Hepatocyte (in vitro differentiated cells): ENCODE data around the gene ADTRP. TPM values are rescaled to one million over a fixed set of nuclear protein-coding genes. Genes with fewer than 3 reads are reported as not detected.

Experiments used
- DNase-seq: peaks from one replicate; pipeline ENCODE4 v3.0.0-alpha.2; 2016; ENCODE audit warnings: low spot score
- H2AFZ ChIP-seq: fragments of 200-600 bp; sonication (generic); 2 replicates; pipeline ENCODE4 v1.6.0; 2016; ENCODE audit warnings: antibody characterized with exemption, mild to moderate bottlenecking
- H3K27ac ChIP-seq: fragments of 200-600 bp; sonication (generic); 2 replicates; pipeline ENCODE4 v1.5.1; 2016; ENCODE audit warnings: mild to moderate bottlenecking
- H3K27me3 ChIP-seq: fragments of 200-600 bp; sonication (generic); 2 replicates; pipeline ENCODE4 v1.6.1; 2016
- H3K36me3 ChIP-seq: fragments of 200-600 bp; sonication (generic); replicated peaks from 2 replicates; pipeline ENCODE4 v1.5.1; 2016; ENCODE audit warnings: low read depth; ENCODE audit not compliant: insufficient read depth
- H3K4me1 ChIP-seq: fragments of 200-600 bp; sonication (generic); 2 replicates; pipeline ENCODE4 v1.5.1; 2016; ENCODE audit warnings: mild to moderate bottlenecking, moderate library complexity; ENCODE audit not compliant: insufficient read depth
- H3K4me2 ChIP-seq: fragments of 200-600 bp; sonication (generic); 2 replicates; pipeline ENCODE4 v1.6.0; 2016
- H3K4me3 ChIP-seq: fragments of 200-600 bp; sonication (generic); 2 replicates; pipeline ENCODE4 v1.5.1; 2016; ENCODE audit warnings: mild to moderate bottlenecking
- H3K79me2 ChIP-seq: fragments of 200-600 bp; sonication (generic); 2 replicates; pipeline ENCODE4 v1.6.0; 2017; ENCODE audit warnings: mild to moderate bottlenecking
- H3K9me2 ChIP-seq: fragments of 200-600 bp; sonication (generic); replicated peaks from 2 replicates; pipeline ENCODE4 v1.6.0; 2017; ENCODE audit warnings: mild to moderate bottlenecking; ENCODE audit not compliant: insufficient read depth
- H3K9me3 ChIP-seq: fragments of 200-600 bp; sonication (generic); 2 replicates; pipeline ENCODE4 v1.5.1; 2016; ENCODE audit warnings: low read depth, mild to moderate bottlenecking
- H4K20me1 ChIP-seq: fragments of 200-600 bp; sonication (generic); 2 replicates; pipeline ENCODE4 v1.6.0; 2016; ENCODE audit warnings: mild to moderate bottlenecking; ENCODE audit not compliant: insufficient read depth, poor library complexity, severe bottlenecking
- EZH2 ChIP-seq: fragments of 200-600 bp; sonication (generic); IDR thresholded peaks from 2 replicates; pipeline ENCODE4 v1.6.1; 2016; ENCODE audit warnings: antibody characterized with exemption, mild to moderate bottlenecking, borderline replicate concordance
- EZH2phosphoT487 ChIP-seq: fragments of 200-600 bp; sonication (generic); IDR thresholded peaks from one replicate; pipeline ENCODE4 v1.6.1; 2018; ENCODE audit warnings: antibody characterized with exemption, mild to moderate bottlenecking, low read depth, moderate library complexity; ENCODE audit not compliant: unreplicated experiment, severe bottlenecking
- WGBS: methylation state at CpG from one replicate; pipeline ENCODE4 v1.1.6; 2016; ENCODE audit warnings: low lambda C conversion rate; ENCODE audit errors: missing lambda C conversion rate; 5-methylcytosine and 5-hydroxymethylcytosine counted together
- polyA plus RNA-seq: library from polyadenylated mRNA; unstranded; fragments of >200 nt; fragmentation: Nextera tagmentation; extraction: Ambion mirVana; gene quantifications from 2 replicates; pipeline ENCODE4 v1.2.1, GENCODE V29; 2016
- total RNA-seq: library from RNA; depleted of rRNA; stranded (reverse); fragments of >200 nt; gene quantifications from 2 replicates; pipeline ENCODE4 v1.2.3, GENCODE V29; 2014
- TF ChIP-seq, protein P1 (sequence below): fragments of 200-600 bp; sonication (generic); IDR thresholded peaks from 2 replicates; pipeline ENCODE4 v1.5.1; 2016; ENCODE audit warnings: antibody characterized with exemption, mild to moderate bottlenecking; ENCODE audit not compliant: poor library complexity

Gene ADTRP
- total and polyA plus RNA-seq, 2 experiments from 2014 or later, result 4.1 to 9.8 TPM

DNA sequence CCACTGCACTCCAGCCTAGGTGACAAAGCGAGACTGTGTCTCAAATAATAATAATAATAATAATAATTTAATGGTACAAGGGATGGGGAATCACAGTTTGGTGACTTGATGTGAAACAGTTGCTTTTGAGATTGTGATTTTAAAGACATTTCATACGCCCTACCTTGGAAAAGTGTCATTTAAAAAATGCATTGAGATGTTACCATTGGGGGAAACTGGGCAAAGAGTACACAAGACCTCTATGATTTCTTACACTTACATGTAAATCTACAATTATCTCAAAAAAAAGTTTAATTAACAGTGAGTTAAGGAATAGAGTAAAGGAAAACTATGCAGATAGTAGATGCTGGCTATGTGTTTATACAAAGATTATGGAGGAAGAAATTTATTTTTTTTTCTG is 22.3 kb downstream of the ADTRP start:
- no peak overlapping the region for H3K4me3 ChIP-seq
- DNase-seq, result no peak
- 94% methylated on average over 2 of the region's 2 CpGs for WGBS
- H3K36me3 ChIP-seq, result no peaks in the 10 kb centered on the region
- no peaks in the 10 kb centered on the region for H3K9me3 ChIP-seq
- H3K4me2 ChIP-seq, result no peak overlapping the region
- no peaks in the 10 kb centered on the region for H4K20me1 ChIP-seq
- H3K27me3 ChIP-seq, result no peaks in the 10 kb centered on the region
- H3K4me1 ChIP-seq, result peaks cover 19% of the 10 kb centered on the region
- no peak overlapping the region for H2AFZ ChIP-seq
- H3K27ac ChIP-seq, result no peak overlapping the region
- TF ChIP-seq, protein P1, sequence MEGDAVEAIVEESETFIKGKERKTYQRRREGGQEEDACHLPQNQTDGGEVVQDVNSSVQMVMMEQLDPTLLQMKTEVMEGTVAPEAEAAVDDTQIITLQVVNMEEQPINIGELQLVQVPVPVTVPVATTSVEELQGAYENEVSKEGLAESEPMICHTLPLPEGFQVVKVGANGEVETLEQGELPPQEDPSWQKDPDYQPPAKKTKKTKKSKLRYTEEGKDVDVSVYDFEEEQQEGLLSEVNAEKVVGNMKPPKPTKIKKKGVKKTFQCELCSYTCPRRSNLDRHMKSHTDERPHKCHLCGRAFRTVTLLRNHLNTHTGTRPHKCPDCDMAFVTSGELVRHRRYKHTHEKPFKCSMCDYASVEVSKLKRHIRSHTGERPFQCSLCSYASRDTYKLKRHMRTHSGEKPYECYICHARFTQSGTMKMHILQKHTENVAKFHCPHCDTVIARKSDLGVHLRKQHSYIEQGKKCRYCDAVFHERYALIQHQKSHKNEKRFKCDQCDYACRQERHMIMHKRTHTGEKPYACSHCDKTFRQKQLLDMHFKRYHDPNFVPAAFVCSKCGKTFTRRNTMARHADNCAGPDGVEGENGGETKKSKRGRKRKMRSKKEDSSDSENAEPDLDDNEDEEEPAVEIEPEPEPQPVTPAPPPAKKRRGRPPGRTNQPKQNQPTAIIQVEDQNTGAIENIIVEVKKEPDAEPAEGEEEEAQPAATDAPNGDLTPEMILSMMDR, result no peak
- TF ChIP-seq EZH2phosphoT487 (no peak), EZH2 (no peak)
- no peaks in the 10 kb centered on the region for H3K9me2 ChIP-seq
- no peaks in the 10 kb centered on the region for H3K79me2 ChIP-seq

DNA sequence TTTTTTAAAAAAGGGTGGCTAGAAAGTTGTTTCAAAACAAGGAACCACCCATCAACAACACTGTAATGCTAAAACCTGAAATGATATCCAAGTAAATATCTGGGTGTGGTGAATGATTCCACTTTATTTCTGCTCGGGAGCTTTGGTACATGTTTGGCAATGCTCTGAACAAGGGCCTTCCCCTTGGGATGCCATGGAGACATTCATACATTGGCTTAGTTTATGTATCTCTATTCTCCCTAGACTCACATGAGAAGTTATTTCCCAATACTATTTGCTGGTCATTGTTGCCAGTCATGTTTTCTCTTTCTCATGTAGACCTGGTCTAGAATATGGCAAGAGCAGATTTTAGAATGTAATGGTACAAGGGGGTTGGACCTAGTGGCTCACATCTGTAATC is 22.9 kb downstream of the ADTRP start:
- Histone ChIP-seq H3K36me3 (no peaks in the 10 kb centered on the region), H3K4me2 (no peak overlapping the region), H2AFZ (no peak overlapping the region), H3K27me3 (no peaks in the 10 kb centered on the region), H3K9me2 (no peaks in the 10 kb centered on the region), H3K79me2 (no peaks in the 10 kb centered on the region), H3K4me1 (peaks cover 21% of the 10 kb centered on the region), H4K20me1 (no peaks in the 10 kb centered on the region), H3K27ac (no peak overlapping the region), H3K9me3 (no peaks in the 10 kb centered on the region), H3K4me3 (no peak overlapping the region)
- no peak for TF ChIP-seq EZH2phosphoT487
- TF ChIP-seq EZH2, result no peak
- TF ChIP-seq, protein P1, result no peak
- WGBS, result 96% methylated on average over 1 of the region's 1 CpG
- DNase-seq, result no peak

DNA sequence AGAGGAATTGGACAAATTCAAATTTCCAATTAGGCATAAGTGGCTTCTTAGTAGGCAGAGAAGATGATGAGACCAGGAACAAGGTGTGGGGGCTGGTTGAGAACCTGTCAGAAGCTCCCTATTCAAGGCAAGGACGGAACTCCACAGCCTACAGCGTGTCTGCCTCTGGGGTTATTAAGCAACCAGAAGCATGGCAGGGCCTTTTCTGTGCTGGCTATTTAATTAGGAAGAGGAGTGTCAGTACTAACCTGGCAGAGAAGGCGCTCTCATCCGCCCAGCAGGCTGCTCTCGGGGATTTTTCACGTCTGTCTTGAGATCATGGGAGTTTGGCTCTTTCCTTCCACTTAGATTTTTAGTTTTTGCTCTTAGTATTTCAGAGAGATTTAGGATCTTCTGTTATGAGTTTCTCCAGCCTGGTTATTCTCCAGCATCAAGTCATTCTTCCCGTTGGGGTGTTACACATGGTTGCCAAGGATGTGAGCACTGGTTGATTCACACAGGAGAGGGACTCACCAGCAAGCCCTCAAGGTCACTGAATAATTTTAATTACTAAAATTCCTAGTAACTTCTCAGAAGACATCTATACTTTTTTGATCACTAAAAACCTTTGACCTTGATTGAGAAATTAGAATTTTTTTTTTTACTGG is 23.9 kb downstream of the ADTRP start:
- Histone ChIP-seq H3K79me2 (no peaks in the 10 kb centered on the region), H3K27ac (no peak overlapping the region), H3K4me3 (no peak overlapping the region), H3K4me2 (no peak overlapping the region), H3K27me3 (no peaks in the 10 kb centered on the region), H3K9me3 (no peaks in the 10 kb centered on the region), H3K4me1 (peaks cover 18% of the 10 kb centered on the region), H3K36me3 (no peaks in the 10 kb centered on the region), H2AFZ (no peak overlapping the region), H4K20me1 (no peaks in the 10 kb centered on the region), H3K9me2 (no peaks in the 10 kb centered on the region)
- 91% methylated on average over 7 of the region's 7 CpGs for WGBS
- no peak for TF ChIP-seq EZH2phosphoT487
- TF ChIP-seq EZH2, result no peak
- TF ChIP-seq, protein P1, result no peak
- no peak for DNase-seq
